Measurements from ENCODE around the gene BPI. TPM values are rescaled to one million over a fixed set of nuclear protein-coding genes. Genes with fewer than 3 reads are reported as not detected.
"Not testable (repeated sequence)": the region's sequence is repeated elsewhere in the genome, so short reads cannot be mapped to it uniquely, and the experiment has no call there.

Gene BPI
- total RNA-seq, 6 experiments from 2014 or later = 0.26 to 1.3 (median 0.60) TPM; not detected in 2

DNA sequence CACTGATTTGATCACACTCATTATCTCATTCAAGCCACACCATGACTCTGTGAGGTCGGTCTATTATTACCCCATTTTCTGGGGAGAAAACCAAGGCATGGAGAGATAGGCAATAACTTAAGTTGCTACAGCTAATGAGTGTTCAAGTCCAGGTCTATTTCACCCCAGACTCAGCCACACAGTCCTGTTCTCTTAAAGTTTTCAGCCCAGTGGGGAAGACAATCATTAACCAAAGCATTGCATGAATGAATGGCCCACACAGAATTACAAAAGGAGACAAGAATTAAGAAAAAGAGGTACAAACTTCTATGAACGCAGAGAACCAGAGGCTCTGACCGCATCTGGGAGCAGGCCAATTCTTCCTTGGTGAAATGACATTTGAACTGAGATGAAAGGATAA lies 7.1 kb downstream of the BPI start:
- WGBS (ENCODE audit: insufficient coverage, low coverage, low lambda C conversion rate, missing lambda C conversion rate) = 69% methylated on average over 3 of the region's 3 CpGs
- Histone ChIP-seq H3K9me3 (no peaks in the 10 kb centered on the region), H3K4me1 (no peaks in the 10 kb centered on the region), H3K27me3 (no peaks in the 10 kb centered on the region), H3K36me3 (no peaks in the 10 kb centered on the region), H3K4me3 (no peak overlapping the region), H3K27ac (no peak overlapping the region)
- DNase-seq (no peak), ATAC-seq (no peak)
- TF ChIP-seq POLR2A (IDR thresholded peaks at IDR 0.05) = no peak
- TF ChIP-seq, protein P1, sequence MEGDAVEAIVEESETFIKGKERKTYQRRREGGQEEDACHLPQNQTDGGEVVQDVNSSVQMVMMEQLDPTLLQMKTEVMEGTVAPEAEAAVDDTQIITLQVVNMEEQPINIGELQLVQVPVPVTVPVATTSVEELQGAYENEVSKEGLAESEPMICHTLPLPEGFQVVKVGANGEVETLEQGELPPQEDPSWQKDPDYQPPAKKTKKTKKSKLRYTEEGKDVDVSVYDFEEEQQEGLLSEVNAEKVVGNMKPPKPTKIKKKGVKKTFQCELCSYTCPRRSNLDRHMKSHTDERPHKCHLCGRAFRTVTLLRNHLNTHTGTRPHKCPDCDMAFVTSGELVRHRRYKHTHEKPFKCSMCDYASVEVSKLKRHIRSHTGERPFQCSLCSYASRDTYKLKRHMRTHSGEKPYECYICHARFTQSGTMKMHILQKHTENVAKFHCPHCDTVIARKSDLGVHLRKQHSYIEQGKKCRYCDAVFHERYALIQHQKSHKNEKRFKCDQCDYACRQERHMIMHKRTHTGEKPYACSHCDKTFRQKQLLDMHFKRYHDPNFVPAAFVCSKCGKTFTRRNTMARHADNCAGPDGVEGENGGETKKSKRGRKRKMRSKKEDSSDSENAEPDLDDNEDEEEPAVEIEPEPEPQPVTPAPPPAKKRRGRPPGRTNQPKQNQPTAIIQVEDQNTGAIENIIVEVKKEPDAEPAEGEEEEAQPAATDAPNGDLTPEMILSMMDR (IDR thresholded peaks at IDR 0.05) = no peak
- intact Hi-C loops (cut with DNase I) = no loop called here

DNA sequence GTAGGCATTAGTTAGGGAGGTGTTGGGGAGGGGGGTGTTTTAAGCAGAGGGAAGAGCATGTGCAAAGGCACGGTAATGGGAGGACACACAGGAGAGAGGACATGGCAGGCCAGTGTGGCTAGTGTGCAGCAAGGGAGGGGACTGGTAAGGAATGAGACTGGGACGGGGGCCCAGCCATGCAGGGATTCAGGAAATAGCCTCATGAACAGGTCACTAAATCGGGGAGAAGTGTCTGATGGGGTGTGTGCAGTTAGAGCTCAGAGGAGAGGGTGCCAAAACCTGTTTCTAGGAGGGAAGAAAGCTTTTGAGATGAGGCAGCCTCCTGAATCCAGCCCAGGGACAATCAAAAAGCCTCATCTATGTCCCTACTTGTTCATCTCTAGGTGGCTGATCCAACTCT lies 7.5 kb downstream of the BPI start:
- Histone ChIP-seq H3K27ac (no peak overlapping the region), H3K4me1 (no peaks in the 10 kb centered on the region), H3K36me3 (no peaks in the 10 kb centered on the region), H3K27me3 (no peaks in the 10 kb centered on the region), H3K9me3 (no peaks in the 10 kb centered on the region), H3K4me3 (no peak overlapping the region)
- ATAC-seq (no peak), DNase-seq (no peak)
- no peak for TF ChIP-seq POLR2A (IDR thresholded peaks at IDR 0.05)
- TF ChIP-seq, protein P1 (IDR thresholded peaks at IDR 0.05) = no peak
- intact Hi-C loops (cut with DNase I) = no loop called here
- 58% methylated on average over 3 of the region's 3 CpGs for WGBS (ENCODE audit: insufficient coverage, low coverage, low lambda C conversion rate, missing lambda C conversion rate)

GRCh38 chr20:38313676-38314075 lies 9.7 kb downstream of the BPI start:
- Histone ChIP-seq H3K9me3 (no peaks in the 10 kb centered on the region), H3K36me3 (no peaks in the 10 kb centered on the region), H3K4me1 (no peaks in the 10 kb centered on the region), H3K27ac (no peak overlapping the region), H3K27me3 (no peaks in the 10 kb centered on the region), H3K4me3 (no peak overlapping the region)
- TF ChIP-seq, protein P1 (IDR thresholded peaks at IDR 0.05) = no peak
- TF ChIP-seq POLR2A (IDR thresholded peaks at IDR 0.05) = no peak
- 87% methylated on average over 2 of the region's 2 CpGs for WGBS (ENCODE audit: insufficient coverage, low coverage, low lambda C conversion rate, missing lambda C conversion rate)
- intact Hi-C loops (cut with DNase I) = no loop called here
- DNase-seq (no peak), ATAC-seq (no peak)

DNA sequence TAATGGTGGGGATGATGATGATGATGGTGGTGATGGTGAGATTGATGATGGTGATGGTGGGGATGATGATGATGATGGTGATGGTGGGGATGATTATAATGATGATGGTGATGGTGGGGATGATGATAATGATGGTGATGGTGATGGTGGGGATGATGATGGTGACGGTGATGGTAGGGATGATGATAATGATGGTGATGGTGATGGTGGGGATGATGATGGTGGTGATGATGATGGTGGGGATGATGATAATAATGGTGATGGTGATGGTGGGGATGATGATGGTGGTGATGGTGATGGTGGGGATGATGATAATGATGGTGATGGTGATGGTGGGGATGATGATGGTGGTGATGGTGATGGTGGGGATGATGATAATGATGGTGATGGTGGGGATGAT lies 10.4 kb downstream of the BPI start:
- H3K27ac ChIP-seq; H3K27me3 ChIP-seq; H3K4me3 ChIP-seq; H3K4me1 ChIP-seq; H3K36me3 ChIP-seq; ATAC-seq; DNase-seq; H3K9me3 ChIP-seq; intact Hi-C loops (cut with DNase I): not testable (repeated sequence)
- 94% methylated on average over 1 of the region's 1 CpG for WGBS (ENCODE audit: insufficient coverage, low coverage, low lambda C conversion rate, missing lambda C conversion rate)

GRCh38 chr20:38315290-38315966 lies 11.5 kb downstream of the BPI start:
- 30% methylated on average over 2 of the region's 5 CpGs for WGBS (ENCODE audit: insufficient coverage, low coverage, low lambda C conversion rate, missing lambda C conversion rate)
- no peak for TF ChIP-seq POLR2A (IDR thresholded peaks at IDR 0.05)
- TF ChIP-seq, protein P1 (IDR thresholded peaks at IDR 0.05) = no peak
- intact Hi-C loops (cut with DNase I) = no loop called here
- Histone ChIP-seq H3K4me3 (no peak overlapping the region), H3K4me1 (no peaks in the 10 kb centered on the region), H3K36me3 (no peaks in the 10 kb centered on the region), H3K27ac (no peak overlapping the region), H3K9me3 (no peaks in the 10 kb centered on the region), H3K27me3 (no peaks in the 10 kb centered on the region)
- ATAC-seq (peak in 1 of 4 donors; percentile 21), DNase-seq (no peak)
